Gastrocnemius medialis (tissue), 4 donors: ENCODE results near the gene RCOR2. TPM values are rescaled to one million over a fixed set of nuclear protein-coding genes. Genes with fewer than 3 reads are reported as not detected.

Experiments
- ATAC-seq, 2 donors: fragments of 150-250 bp; one replicate each; pipeline ENCODE4 v1.9.1; 2016
- DNase-seq, 2 donors: peaks; one replicate each; pipeline ENCODE4 v3.0.0-alpha.2; 2019
- H3K27ac ChIP-seq, 4 donors: fragments of 200-600 bp; sonication (generic); 1 replicate in 1 of 4; 2 replicates in 3 of 4; pipeline ENCODE4 v1.5.1; 2016 to 2018; ENCODE audit warnings: mild to moderate bottlenecking in 2 of 4, moderate library complexity in 1 of 4
- H3K27me3 ChIP-seq, 3 donors: fragments of 200-600 bp; sonication (generic) in 2 of 3; 1 replicate in 1 of 3; 2 replicates in 2 of 3; pipeline versions ENCODE4 v1.5.1 to v1.6.0; 2016 to 2019; ENCODE audit warnings: mild to moderate bottlenecking in 1 of 3, moderate library complexity in 1 of 3
- H3K36me3 ChIP-seq, 2 donors: fragments of 200-600 bp; sonication (generic) in 1 of 2; one replicate each; pipeline ENCODE4 v1.5.1; 2017 to 2018
- H3K4me1 ChIP-seq, 2 donors: fragments of 200-600 bp; sonication (generic) in 1 of 2; one replicate each; pipeline ENCODE4 v1.5.1; 2016 to 2017; ENCODE audit warnings: mild to moderate bottlenecking in 2 of 2
- H3K4me3 ChIP-seq, 4 donors: fragments of 200-600 bp; sonication (generic) in 3 of 4; 1 replicate in 1 of 4; 2 replicates in 3 of 4; pipeline ENCODE4 v1.5.1; 2016 to 2019; ENCODE audit warnings: mild to moderate bottlenecking in 2 of 4
- H3K9me3 ChIP-seq, 3 donors: fragments of 200-600 bp; sonication (generic) in 2 of 3; 1 replicate in 1 of 3; 2 replicates in 2 of 3; pipeline ENCODE4 v1.5.1; 2016 to 2019
- POLR2A ChIP-seq, 2 donors: fragments of 450-650 bp; IDR thresholded peaks; one replicate each; pipeline ENCODE4 v1.6.1; 2017; ENCODE audit warnings: antibody characterized with exemption in 2 of 2, mild to moderate bottlenecking in 2 of 2, moderate library complexity in 2 of 2
- in situ Hi-C, 4 donors: fragments of 200-750 bp; cut with MboI; loops; one replicate each; pipeline versions ENCODE4 v1.15.0 to v1.8.0; 2017; ENCODE audit warnings: low sequenced_read_pairs in 4 of 4
- intact Hi-C: fragments of 100-400 bp; cut with DNase I; formaldehyde crosslinking; loops from one replicate; pipeline ENCODE4 v1.15.1; 2023; ENCODE audit warnings: low total_unique reads
- total RNA-seq, 4 donors: library from RNA; depleted of rRNA; stranded (reverse); fragments of >200 nt; gene quantifications; one replicate each; pipeline versions ENCODE4 v1.1.0 to v1.2.3, GENCODE V29; 2016
- TF ChIP-seq, protein P1 (sequence below), 5 experiments: fragments of 450-650 bp in 3 of 5; fragments of 200-600 bp in 2 of 5; sonication (generic) in 2 of 5; IDR thresholded peaks in 4 of 5; conservative IDR thresholded peaks in 1 of 5; 1 replicate in 4 of 5; 2 replicates in 1 of 5; pipeline ENCODE4 v1.5.1; 2016 to 2019; ENCODE audit warnings: antibody characterized with exemption in 5 of 5, mild to moderate bottlenecking in 3 of 5, moderate library complexity in 3 of 5

Gene RCOR2
- total RNA-seq, 4 donors from 2014 or later = 0.25 to 1.5 (median 0.45) TPM

DNA sequence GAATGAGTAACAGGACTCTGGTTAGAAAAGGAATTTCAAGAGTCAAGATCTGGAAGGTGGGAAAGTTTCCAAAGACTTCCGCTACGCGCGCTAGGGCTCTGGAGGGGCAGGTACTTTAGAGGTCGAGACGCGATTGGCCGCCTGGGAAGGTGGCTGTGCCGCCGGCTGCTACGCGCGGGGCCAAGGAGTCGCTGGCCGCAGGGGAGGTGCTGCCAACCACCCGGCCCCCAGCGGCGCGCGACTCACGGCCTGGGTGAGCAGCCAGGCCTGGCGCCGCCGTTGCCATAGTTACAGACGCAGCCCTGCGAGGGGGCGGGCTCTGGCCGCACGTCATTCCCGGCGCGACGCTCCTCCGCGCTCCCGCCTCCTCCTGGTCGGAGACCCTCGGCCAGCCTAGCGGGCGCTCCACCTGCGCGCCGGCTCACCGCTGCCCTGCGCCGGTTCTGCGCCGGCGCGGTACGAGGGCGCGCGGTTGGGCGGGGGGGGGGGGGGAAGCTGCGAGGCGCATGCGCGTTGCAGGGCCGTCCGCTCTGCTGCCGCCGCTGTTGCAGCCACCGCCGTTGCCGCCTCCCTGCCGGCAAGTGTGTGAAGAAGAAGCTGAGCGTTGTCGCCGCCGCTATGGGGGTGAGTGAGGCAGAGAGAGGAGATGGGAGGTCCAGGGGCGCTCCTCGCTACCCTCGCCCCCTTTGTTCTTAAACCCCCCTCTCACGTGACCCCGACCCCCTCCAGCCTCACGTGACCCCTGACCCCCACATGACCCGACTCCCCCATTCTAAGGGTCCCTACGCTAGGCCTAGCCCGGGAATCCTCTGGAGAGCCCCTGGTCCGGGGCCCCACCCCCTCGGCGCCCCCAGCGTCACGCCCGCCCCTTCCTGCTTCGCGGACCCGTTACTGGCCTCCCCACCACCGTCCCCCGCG lies 21.8 kb upstream of the RCOR2 start, which contains the start of gene NAA40:
Gene NAA40 (plus strand): TSS at position 524 of the 918 bp plus-strand sequence. CDS start 95 bp downstream, at position 619.
- intact Hi-C loops = loop anchor here (1.0 kb wide), 1 partner anchor 20 kb away; no protein-coding TSS in a partner anchor
- peak; percentile 78 to 86 for ATAC-seq

DNA sequence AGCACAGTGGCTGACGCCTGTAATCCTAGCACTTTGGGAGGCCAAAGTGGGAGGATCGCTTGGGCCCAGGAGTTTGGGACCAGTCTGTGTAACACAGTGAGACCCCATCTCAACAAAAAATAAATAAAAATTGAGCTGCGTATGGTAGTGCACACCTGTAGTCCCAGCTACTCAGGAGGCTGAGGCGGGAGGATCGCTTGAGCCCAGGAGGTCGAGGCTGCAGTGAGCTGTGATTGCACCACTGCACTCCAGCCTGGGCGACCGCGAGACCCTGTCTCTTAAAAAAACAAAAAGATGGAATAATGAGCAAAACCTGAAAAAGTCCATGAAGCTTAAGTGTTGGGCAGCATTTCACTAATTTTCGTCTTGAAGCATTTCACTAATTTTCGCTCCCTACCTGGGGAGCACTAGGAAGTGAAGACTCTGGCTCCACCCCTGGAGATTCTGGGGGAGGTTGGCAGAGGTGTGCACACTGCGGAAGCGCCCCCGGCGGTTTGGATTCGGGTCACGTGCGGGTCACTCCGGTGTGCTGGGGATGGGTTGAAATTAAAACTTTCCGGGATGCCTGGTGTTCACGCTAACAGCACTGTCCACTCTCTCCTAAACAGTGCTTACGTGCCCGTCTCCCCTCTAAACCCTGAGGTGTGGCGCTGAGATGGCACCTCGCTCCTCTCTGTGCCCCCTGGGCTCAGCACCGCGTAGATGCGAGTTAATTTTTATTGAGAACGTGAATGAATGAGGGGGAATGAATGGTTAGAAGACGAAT lies 20.9 kb upstream of the RCOR2 start:
- Histone ChIP-seq H3K9me3 (no peaks in the 10 kb centered on the region), H3K27me3 (no peaks in the 10 kb centered on the region), H3K4me1 (peaks cover 20 to 21% of the 10 kb centered on the region in 2 donors), H3K4me3 (peak overlapping the region; percentile 69 to 84 (median 80)), H3K36me3 (no peaks in the 10 kb centered on the region), H3K27ac (peak overlapping the region; percentile 78 to 88 (median 84))
- ATAC-seq = peak in 1 of 2 donors; percentile 23
- TF ChIP-seq, protein P1, sequence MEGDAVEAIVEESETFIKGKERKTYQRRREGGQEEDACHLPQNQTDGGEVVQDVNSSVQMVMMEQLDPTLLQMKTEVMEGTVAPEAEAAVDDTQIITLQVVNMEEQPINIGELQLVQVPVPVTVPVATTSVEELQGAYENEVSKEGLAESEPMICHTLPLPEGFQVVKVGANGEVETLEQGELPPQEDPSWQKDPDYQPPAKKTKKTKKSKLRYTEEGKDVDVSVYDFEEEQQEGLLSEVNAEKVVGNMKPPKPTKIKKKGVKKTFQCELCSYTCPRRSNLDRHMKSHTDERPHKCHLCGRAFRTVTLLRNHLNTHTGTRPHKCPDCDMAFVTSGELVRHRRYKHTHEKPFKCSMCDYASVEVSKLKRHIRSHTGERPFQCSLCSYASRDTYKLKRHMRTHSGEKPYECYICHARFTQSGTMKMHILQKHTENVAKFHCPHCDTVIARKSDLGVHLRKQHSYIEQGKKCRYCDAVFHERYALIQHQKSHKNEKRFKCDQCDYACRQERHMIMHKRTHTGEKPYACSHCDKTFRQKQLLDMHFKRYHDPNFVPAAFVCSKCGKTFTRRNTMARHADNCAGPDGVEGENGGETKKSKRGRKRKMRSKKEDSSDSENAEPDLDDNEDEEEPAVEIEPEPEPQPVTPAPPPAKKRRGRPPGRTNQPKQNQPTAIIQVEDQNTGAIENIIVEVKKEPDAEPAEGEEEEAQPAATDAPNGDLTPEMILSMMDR (IDR thresholded peaks at IDR 0.05 in 4 of 5, conservative IDR thresholded peaks at IDR 0.05 in 1 of 5) = no peak
- no peak for DNase-seq
- in situ Hi-C loops (no loop called here), intact Hi-C loops (loop anchor here (1.0 kb wide), 1 partner anchor 20 kb away; no protein-coding TSS in a partner anchor)

More for the DNA sequence above, 21.8 kb upstream of the RCOR2 start, which contains the start of gene NAA40:
- peak; percentile 75 to 88 for DNase-seq
- Histone ChIP-seq H3K4me1 (peaks cover 21% of the 10 kb centered on the region in 2 donors), H3K27me3 (no peaks in the 10 kb centered on the region), H3K9me3 (no peaks in the 10 kb centered on the region), H3K36me3 (no peaks in the 10 kb centered on the region), H3K4me3 (peak within 1 kb of the TSS; percentile 69 to 84 (median 80)), H3K27ac (peak within 1 kb of the TSS; percentile 78 to 88 (median 84))
- TF ChIP-seq, protein P1 (IDR thresholded peaks at IDR 0.05 in 4 of 5, conservative IDR thresholded peaks at IDR 0.05 in 1 of 5) = peak in 1 of 5 experiments; percentile 12
- peak in 1 of 2 donors; percentile 32 for TF ChIP-seq POLR2A (IDR thresholded peaks at IDR 0.05)
- in situ Hi-C loops = no loop called here

DNA sequence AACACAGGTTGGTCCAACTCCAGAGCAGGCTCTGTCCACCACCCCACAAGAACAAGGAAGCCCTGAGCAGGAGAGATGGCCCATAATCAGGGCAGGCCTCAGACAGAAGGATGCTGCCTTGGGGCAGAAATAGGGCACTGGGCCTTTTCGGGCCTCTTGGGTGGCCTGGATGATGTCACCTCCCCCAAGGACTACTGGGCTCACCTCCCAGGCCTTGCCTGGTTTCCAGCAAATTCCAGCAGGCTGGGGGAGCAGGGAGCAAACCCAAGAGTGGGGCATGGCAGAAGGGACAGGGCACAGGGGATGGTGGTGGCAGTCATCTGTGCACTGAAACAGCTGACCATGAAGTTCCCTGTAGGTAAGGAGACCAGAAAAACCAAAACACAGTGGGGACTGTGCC lies 16.5 kb upstream of the RCOR2 start:
- intact Hi-C loops = no loop called here
- peaks cover 4 to 6% of the 10 kb centered on the region in 2 donors for H3K4me1 ChIP-seq
- no peaks in the 10 kb centered on the region for H3K27me3 ChIP-seq
- in situ Hi-C loops = no loop called here
- DNase-seq (no peak), ATAC-seq (no peak)
- no peaks in the 10 kb centered on the region for H3K9me3 ChIP-seq
- no peak overlapping the region for H3K27ac ChIP-seq
- no peaks in the 10 kb centered on the region for H3K36me3 ChIP-seq
- TF ChIP-seq POLR2A (IDR thresholded peaks at IDR 0.05) = no peak
- TF ChIP-seq, protein P1 (IDR thresholded peaks at IDR 0.05 in 4 of 5, conservative IDR thresholded peaks at IDR 0.05 in 1 of 5) = no peak
- no peak overlapping the region for H3K4me3 ChIP-seq

DNA sequence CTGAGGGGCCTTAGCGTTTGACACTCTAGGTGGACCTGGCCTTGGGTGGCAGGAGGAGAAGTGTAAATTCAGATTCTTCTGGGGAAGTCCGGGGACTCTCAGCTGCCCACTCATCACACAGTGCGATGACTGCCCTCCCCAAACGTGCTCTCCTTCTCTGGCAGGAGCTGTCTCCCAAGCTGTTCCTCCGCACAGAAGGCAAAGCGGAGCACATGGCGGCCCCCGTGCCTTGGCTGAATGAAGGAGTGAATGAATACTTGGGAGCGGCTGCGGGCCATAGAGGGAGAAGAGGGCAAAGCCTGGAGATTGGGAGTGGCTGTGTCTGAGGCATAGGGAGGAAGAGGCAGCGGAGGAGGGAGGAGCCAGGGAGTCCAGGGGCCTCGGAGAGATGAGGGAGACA lies 14.9 kb upstream of the RCOR2 start:
- in situ Hi-C loops (no loop called here), intact Hi-C loops (no loop called here)
- Histone ChIP-seq H3K9me3 (no peaks in the 10 kb centered on the region), H3K27me3 (no peaks in the 10 kb centered on the region), H3K4me3 (no peak overlapping the region), H3K36me3 (no peaks in the 10 kb centered on the region), H3K27ac (no peak overlapping the region), H3K4me1 (no peaks in the 10 kb centered on the region)
- TF ChIP-seq, protein P1 (IDR thresholded peaks at IDR 0.05 in 4 of 5, conservative IDR thresholded peaks at IDR 0.05 in 1 of 5) = no peak
- no peak for TF ChIP-seq POLR2A (IDR thresholded peaks at IDR 0.05)
- DNase-seq (no peak), ATAC-seq (no peak)
